Gastrocnemius medialis (tissue), 4 donors: ENCODE measurements around the gene ATAD3C.
"Not testable (repeated sequence)": the region's sequence is repeated elsewhere in the genome, so short reads cannot be mapped to it uniquely, and the experiment has no call there.

ENCODE experiments used
- CTCF ChIP-seq, 5 experiments: fragments of 450-650 bp in 3 of 5; fragments of 200-600 bp in 2 of 5; sonication (generic) in 2 of 5; IDR thresholded peaks in 4 of 5; conservative IDR thresholded peaks in 1 of 5; 1 replicate in 4 of 5; 2 replicates in 1 of 5; pipeline ENCODE4 v1.5.1; 2016 to 2019; ENCODE audit warnings: antibody characterized with exemption in 5 of 5, mild to moderate bottlenecking in 3 of 5, moderate library complexity in 3 of 5
- POLR2A ChIP-seq, 2 donors: fragments of 450-650 bp; IDR thresholded peaks; one replicate each; pipeline ENCODE4 v1.6.1; 2017; ENCODE audit warnings: antibody characterized with exemption in 2 of 2, mild to moderate bottlenecking in 2 of 2, moderate library complexity in 2 of 2

DNA sequence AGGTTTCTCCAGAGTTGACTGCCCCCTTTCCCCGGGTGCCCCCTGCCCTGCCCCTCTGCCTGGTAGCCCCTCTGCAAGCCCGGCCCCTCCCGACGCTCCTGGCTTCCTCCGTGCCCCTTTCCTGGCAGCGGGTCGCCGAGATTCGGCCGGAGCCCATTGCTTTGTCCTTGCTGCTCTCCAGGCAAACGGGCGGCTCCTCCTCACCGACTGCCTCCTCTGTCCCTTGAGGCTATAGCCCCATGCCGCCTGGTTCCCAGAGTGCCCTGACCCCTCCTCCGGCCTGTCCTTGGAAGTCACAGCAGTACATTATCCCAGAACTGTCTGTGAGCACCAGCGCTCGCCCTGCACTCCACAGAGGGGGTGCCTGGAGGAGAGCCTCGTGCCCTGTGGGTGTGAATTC is 64.2 kb downstream of the ATAD3C start:
- not testable (repeated sequence) for TF ChIP-seq CTCF (IDR thresholded peaks at IDR 0.05 in 4 of 5, conservative IDR thresholded peaks at IDR 0.05 in 1 of 5); POLR2A (IDR thresholded peaks at IDR 0.05)
